ENCODE data around the gene NKAP.
"Not testable (repeated sequence)": the region's sequence is repeated elsewhere in the genome, so short reads cannot be mapped to it uniquely, and the experiment has no call there.

GRCh38 chrX:119977172-119977571 lies 33.6 kb upstream of the NKAP start:
- TF ChIP-seq CTCF, POLR2A (IDR thresholded peaks at IDR 0.05): not testable (repeated sequence)
